ENCODE measurements around the gene F8A2.
"Not testable (repeated sequence)": the region's sequence is repeated elsewhere in the genome, so short reads cannot be mapped to it uniquely, and the experiment has no call there.

F8A2 gene

GRCh38 chrX:155381843-155382528, at the start of gene F8A2:
TSS of gene F8A2 (plus strand) at chrX:155382095. CDS start at chrX:155382115, 20 bp downstream.
- DNase-seq (ENCODE audit: low read depth in 2 of 3, low spot score in 2 of 3) = not testable (repeated sequence)

DNA sequence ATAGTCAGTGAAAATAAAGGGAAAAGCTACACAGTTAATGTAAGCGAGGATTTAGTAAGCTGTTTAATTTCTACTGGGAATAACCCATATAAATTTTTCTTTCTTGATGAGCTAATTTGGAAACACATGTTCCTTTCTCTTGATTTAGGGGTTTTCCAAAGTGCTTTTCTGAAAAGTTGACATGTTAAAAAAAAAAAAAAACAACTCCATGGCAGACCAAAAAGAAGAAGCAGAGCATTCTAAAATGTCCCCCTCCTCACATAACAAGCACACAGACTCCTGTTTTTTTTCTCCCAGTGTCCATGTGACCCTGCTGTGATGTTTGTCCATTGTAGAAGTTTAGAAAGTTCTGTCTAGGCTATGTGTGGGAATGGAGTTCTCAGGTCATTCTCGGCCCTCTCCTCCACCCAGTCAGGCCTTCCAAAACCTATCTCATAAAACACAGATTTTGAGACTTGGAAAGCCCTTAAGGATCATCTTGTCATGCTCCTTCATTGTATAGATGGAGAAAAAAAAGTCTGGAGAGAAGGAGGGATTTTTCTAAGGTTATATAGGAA, 48.3 kb upstream of the F8A2 start:
- no peak for DNase-seq (ENCODE audit: low read depth in 2 of 3, low spot score in 2 of 3)

GRCh38 chrX:155334486-155335336, 47.2 kb upstream of the F8A2 start, which contains the start of gene CLIC2:
TSS of gene CLIC2 (minus strand) at chrX:155334614. CDS start at chrX:155334427, 187 bp downstream.
- no peak for DNase-seq (ENCODE audit: low read depth in 2 of 3, low spot score in 2 of 3)

DNA sequence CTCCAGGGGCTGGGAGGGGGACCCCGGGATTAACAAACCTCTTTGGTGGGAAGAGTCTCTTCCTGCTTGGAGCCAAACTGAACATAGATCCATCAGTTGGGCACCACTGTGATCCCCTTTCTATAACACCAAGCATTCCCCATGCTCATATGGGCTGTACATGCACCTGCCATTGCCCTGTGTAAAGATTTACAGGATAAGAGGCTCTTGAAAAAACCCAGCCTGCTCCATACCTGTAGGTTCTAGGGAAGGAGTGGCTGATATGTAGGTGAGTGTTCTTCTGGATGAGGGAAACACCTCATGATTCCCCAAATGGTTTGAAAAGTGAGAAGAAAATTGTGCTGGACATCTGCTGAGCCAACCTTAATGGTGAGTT, 46.6 kb upstream of the F8A2 start:
- not testable (repeated sequence) for DNase-seq (ENCODE audit: low read depth in 2 of 3, low spot score in 2 of 3)

DNA sequence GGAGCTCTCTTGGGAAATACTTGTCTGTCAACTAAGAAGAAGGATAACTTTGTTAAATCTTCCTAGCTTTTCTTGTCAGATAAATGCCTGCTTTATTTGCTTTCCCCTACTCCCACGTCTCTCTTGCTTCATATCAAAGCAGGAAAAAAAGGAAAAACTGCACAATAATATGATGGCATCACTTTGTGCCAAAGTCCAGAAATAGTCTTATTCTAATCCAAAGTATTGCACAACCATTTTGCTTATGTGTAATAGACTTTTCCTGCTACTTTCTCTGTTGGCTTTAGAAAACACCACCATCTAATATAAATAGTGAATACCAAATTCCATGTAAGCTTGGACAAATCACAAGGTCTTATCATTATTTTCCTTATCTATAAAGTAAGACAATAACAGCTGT, 36.2 kb upstream of the F8A2 start:
- not testable (repeated sequence) for DNase-seq (ENCODE audit: low read depth in 2 of 3, low spot score in 2 of 3)

DNA sequence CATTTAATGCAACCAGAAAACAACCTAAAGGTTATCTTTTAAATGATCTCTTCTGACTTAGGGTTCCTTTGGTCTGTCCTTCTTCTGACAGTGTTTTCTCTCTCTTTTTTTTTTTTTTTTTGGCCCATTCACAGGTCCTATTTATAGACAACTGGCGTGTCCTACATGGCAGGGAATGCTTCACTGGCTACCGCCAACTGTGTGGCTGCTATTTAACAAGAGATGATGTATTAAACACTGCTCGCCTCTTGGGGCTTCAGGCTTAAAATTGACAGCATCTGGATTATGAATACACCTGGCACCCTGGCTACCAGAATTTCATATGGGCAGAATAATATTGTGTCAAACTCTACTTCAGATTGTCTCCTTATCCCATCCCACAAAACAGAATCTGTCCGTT, 32.4 kb upstream of the F8A2 start:
- not testable (repeated sequence) for DNase-seq (ENCODE audit: low read depth in 2 of 3, low spot score in 2 of 3)

DNA sequence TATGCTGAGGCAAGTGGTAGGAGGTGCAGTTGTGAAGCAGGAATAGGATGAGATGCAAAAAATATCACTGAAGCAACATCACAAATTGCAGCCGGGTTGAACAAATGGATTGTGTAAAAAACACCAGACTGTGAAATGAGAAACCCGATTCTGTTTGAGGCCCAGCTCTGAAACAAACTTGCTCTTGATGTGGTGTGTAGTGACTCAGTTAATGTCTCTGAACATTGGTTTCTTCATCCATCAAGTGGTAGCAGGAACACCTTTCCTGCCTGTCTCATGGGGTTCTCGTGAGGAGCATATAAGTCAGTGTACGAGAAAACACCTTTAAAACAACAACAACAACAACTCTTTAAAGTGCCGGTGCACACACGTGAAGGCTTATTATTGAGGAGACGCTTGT, 18.2 kb upstream of the F8A2 start:
- not testable (repeated sequence) for DNase-seq (ENCODE audit: low read depth in 2 of 3, low spot score in 2 of 3)

GRCh38 chrX:155373777-155374458, 8.0 kb upstream of the F8A2 start:
- not testable (repeated sequence) for DNase-seq (ENCODE audit: low read depth in 2 of 3, low spot score in 2 of 3)

DNA sequence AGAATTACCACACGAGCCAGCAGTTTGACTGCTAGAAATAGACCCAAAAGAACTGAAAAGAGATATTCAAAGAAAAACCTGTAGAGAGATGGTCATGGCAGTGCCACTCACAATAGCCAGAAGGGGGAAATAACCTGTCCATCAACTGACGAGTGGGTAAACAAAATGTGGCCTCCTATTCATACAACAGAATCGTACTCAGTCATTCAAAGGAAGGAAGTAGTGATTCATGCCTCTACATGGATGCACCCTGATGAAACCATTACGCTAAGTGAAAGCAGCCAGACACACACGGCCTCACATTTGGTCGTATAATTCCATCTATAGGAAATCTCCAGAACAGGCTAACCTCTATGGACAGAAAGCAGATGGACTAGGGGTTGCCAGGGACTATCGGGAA, 2.1 kb upstream of the F8A2 start:
- not testable (repeated sequence) for DNase-seq (ENCODE audit: low read depth in 2 of 3, low spot score in 2 of 3)

DNA sequence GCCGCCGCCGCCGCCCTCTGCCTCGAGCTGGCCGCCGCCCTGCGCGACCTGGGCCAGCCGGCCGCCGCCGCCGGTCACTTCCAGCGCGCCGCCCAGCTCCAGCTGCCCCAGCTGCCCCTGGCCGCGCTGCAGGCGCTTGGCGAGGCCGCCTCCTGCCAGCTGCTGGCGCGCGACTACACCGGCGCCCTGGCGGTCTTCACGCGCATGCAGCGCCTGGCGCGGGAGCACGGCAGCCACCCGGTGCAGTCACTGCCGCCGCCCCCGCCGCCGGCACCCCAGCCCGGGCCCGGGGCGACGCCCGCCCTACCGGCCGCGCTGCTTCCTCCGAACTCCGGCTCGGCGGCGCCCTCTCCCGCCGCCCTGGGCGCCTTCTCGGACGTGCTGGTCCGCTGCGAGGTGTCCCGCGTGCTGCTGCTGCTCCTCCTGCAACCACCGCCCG, 653 bp downstream of the F8A2 start:
- not testable (repeated sequence) for DNase-seq (ENCODE audit: low read depth in 2 of 3, low spot score in 2 of 3)

- DNase-seq (ENCODE audit: low read depth in 2 of 3, low spot score in 2 of 3) = no peak
These were observed 7.7 kb downstream of the F8A2 start for GRCh38 chrX:155389634-155390033.

GRCh38 chrX:155394747-155395276, 12.9 kb downstream of the F8A2 start:
- DNase-seq (ENCODE audit: low read depth in 2 of 3, low spot score in 2 of 3) = not testable (repeated sequence)

GRCh38 chrX:155406429-155406828, 24.5 kb downstream of the F8A2 start:
- DNase-seq (ENCODE audit: low read depth in 2 of 3, low spot score in 2 of 3) = no peak

DNA sequence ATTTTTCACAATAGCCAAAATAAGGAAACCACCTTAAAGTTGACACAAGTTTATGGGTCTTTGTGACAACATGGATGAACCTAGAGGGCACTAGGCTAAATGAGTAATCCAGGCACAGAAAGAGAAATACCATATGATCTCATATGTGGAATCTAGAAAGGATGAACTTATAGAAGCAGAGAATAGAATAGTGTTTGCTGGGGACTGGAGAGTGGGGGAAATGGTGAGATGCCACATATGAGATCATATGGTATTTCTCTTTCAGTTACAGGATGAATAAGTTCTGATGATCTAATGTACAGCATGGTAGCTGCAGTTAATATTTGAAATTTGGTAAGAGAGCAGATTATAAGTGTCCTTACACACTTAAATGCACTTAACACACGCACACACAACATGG, 35.9 kb downstream of the F8A2 start:
- no peak for DNase-seq (ENCODE audit: low read depth in 2 of 3, low spot score in 2 of 3)

Measured in activated CD8-positive, alpha-beta memory T cell treated with anti-CD3 and anti-CD28 coated beads for 48 hours (primary cell).